ENCODE data around the gene R3HCC1L. TPM values are rescaled to one million over a fixed set of nuclear protein-coding genes. Genes with fewer than 3 reads are reported as not detected.
"Not testable (repeated sequence)": the region's sequence is repeated elsewhere in the genome, so short reads cannot be mapped to it uniquely, and the experiment has no call there.

The R3HCC1L gene
- total RNA-seq, 2 donors from 2014 or later, result 12.3 to 14.3 TPM

GRCh38 chr10:98170249-98171117 is 36.0 kb downstream of the R3HCC1L start:
- DNase-seq (ENCODE audit: low spot score) (no peak), ATAC-seq (ENCODE audit: insufficient number of reproducible peaks, low FRiP score, low read depth) (no peak)
- TF ChIP-seq CTCF (IDR thresholded peaks at IDR 0.05), result peak; percentile 74
- Histone ChIP-seq H3K27ac (no peak overlapping the region), H3K27me3 (replicated peaks; ENCODE audit: insufficient read depth) (no peaks in the 10 kb centered on the region), H3K36me3 (peaks cover 7% of the 10 kb centered on the region), H3K9me3 (no peaks in the 10 kb centered on the region), H3K4me1 (ENCODE audit: control insufficient read depth in 1 of 2, low read depth in 2 of 2) (peaks cover 0 to 14% of the 10 kb centered on the region in 2 donors), H3K4me3 (no peak overlapping the region)

GRCh38 chr10:98172073-98172472 is 37.6 kb downstream of the R3HCC1L start:
- no peaks in the 10 kb centered on the region for H3K27me3 ChIP-seq (replicated peaks; ENCODE audit: insufficient read depth)
- ATAC-seq (ENCODE audit: insufficient number of reproducible peaks, low FRiP score, low read depth), result peak; percentile 62
- no peak overlapping the region for H3K4me3 ChIP-seq
- H3K9me3 ChIP-seq, result no peaks in the 10 kb centered on the region
- no peaks in the 10 kb centered on the region for H3K36me3 ChIP-seq
- no peak overlapping the region for H3K27ac ChIP-seq
- peaks cover 0 to 14% of the 10 kb centered on the region in 2 donors for H3K4me1 ChIP-seq (ENCODE audit: control insufficient read depth in 1 of 2, low read depth in 2 of 2)
- DNase-seq (ENCODE audit: low spot score), result no peak
- TF ChIP-seq CTCF (IDR thresholded peaks at IDR 0.05), result no peak

GRCh38 chr10:98172495-98172894 is 38.0 kb downstream of the R3HCC1L start:
- Histone ChIP-seq H3K27ac (no peak overlapping the region), H3K9me3 (no peaks in the 10 kb centered on the region), H3K4me3 (no peak overlapping the region), H3K36me3 (no peaks in the 10 kb centered on the region), H3K4me1 (ENCODE audit: control insufficient read depth in 1 of 2, low read depth in 2 of 2) (peaks cover 0 to 14% of the 10 kb centered on the region in 2 donors), H3K27me3 (replicated peaks; ENCODE audit: insufficient read depth) (no peaks in the 10 kb centered on the region)
- no peak for DNase-seq (ENCODE audit: low spot score)
- no peak for TF ChIP-seq CTCF (IDR thresholded peaks at IDR 0.05)
- peak; percentile 26 for ATAC-seq (ENCODE audit: insufficient number of reproducible peaks, low FRiP score, low read depth)

GRCh38 chr10:98173260-98173659 is 38.8 kb downstream of the R3HCC1L start:
- Histone ChIP-seq H3K4me3 (no peak overlapping the region), H3K4me1 (ENCODE audit: control insufficient read depth in 1 of 2, low read depth in 2 of 2) (peaks cover 0 to 14% of the 10 kb centered on the region in 2 donors), H3K27me3 (replicated peaks; ENCODE audit: insufficient read depth) (no peaks in the 10 kb centered on the region), H3K9me3 (no peaks in the 10 kb centered on the region), H3K36me3 (no peaks in the 10 kb centered on the region), H3K27ac (no peak overlapping the region)
- TF ChIP-seq CTCF (IDR thresholded peaks at IDR 0.05), result no peak
- no peak for DNase-seq (ENCODE audit: low spot score)
- ATAC-seq (ENCODE audit: insufficient number of reproducible peaks, low FRiP score, low read depth), result no peak

GRCh38 chr10:98182351-98182915 is 48.0 kb downstream of the R3HCC1L start:
- H3K36me3 ChIP-seq; DNase-seq (ENCODE audit: low spot score); H3K4me1 ChIP-seq (ENCODE audit: control insufficient read depth in 1 of 2, low read depth in 2 of 2); H3K27ac ChIP-seq; ATAC-seq (ENCODE audit: insufficient number of reproducible peaks, low FRiP score, low read depth); H3K9me3 ChIP-seq; H3K4me3 ChIP-seq; H3K27me3 ChIP-seq (replicated peaks; ENCODE audit: insufficient read depth): not testable (repeated sequence)

Measured in thoracic aorta (tissue), 2 donors.